ENCODE measurements around the gene H1-8. TPM values are rescaled to one million over a fixed set of nuclear protein-coding genes. Genes with fewer than 3 reads are reported as not detected.

The H1-8 gene
- total and polyA plus RNA-seq, 12 donors = not detected

DNA sequence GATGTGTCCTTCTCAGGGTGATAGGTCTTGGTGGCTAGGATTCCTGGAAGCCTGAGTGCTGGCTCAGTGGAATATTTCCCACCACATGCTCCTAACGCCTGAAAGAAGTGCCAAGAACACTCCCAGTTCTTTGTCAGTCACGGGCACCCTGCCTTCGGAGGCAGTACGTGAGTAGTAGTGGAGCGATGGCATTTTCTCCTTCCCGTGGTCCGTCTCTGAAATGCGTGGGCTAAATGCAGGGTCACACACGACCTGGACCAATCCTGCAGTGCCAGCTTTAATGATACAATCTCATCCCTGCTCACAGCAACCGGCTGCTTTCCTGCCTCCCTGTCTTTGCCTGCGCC is 14.5 kb downstream of the H1-8 start:
- WGBS, 2 donors = 39 to 50% methylated on average over 11 of the region's 11 CpGs
- intact Hi-C loops (cut with DNase I) = loop anchor here in 3 of 10 donors (5.0 to 10.0 kb wide), 3 partner anchors 35 to 53 kb away; no protein-coding TSS in a partner anchor
- H3K4me3 ChIP-seq = no peak overlapping the region
- peaks cover 0 to 81% (median 21%) of the 10 kb centered on the region in 9 donors for H3K36me3 ChIP-seq
- no peaks in the 10 kb centered on the region for H3K27me3 ChIP-seq
- H3K4me1 ChIP-seq = peaks cover 39 to 100% (median 90%) of the 10 kb centered on the region in 9 donors
- H3K9me3 ChIP-seq = no peaks in the 10 kb centered on the region
- peak overlapping the region in 6 of 10 donors; percentile 24 to 94 (median 38) for H3K27ac ChIP-seq
- TF ChIP-seq, protein P1, sequence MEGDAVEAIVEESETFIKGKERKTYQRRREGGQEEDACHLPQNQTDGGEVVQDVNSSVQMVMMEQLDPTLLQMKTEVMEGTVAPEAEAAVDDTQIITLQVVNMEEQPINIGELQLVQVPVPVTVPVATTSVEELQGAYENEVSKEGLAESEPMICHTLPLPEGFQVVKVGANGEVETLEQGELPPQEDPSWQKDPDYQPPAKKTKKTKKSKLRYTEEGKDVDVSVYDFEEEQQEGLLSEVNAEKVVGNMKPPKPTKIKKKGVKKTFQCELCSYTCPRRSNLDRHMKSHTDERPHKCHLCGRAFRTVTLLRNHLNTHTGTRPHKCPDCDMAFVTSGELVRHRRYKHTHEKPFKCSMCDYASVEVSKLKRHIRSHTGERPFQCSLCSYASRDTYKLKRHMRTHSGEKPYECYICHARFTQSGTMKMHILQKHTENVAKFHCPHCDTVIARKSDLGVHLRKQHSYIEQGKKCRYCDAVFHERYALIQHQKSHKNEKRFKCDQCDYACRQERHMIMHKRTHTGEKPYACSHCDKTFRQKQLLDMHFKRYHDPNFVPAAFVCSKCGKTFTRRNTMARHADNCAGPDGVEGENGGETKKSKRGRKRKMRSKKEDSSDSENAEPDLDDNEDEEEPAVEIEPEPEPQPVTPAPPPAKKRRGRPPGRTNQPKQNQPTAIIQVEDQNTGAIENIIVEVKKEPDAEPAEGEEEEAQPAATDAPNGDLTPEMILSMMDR (IDR thresholded peaks at IDR 0.05) = no peak
- ATAC-seq (peak; percentile 5 to 56 (median 20)), DNase-seq (no peak)

DNA sequence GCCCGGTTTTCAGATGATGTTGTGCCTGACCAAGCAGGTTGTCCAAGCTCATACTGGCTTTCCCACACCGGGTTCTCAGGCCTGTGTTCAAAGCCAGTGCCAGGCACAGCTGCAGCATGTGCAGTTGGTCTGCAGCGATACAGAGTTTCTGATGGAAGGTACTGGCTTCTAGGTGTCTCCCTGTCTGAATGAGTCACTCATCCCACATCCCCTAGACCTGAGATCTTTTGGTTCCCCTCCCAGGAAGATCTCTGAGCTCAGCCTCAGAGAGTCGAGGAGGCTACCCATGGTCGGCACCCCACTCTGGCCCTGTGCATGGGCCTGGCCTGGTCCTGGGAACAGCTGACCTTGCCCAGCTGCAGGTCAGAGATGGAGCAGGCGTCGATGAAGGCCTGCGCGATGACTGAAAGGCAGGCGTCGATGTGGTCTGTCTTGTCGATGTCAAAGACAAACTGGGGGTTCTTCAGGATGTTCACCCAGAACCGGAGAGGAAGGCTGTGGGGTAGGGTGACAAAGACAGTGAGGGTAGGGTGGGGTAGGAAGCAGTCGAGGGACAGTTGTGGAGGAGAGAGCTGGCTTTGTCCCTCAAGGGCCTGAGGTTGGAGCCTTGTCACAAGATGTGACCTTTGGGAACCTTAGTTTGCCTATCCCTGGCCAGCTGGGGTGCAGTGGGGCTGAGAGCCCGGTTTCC is 15.3 kb downstream of the H1-8 start:
- peak overlapping the region in 6 of 10 donors; percentile 20 to 94 (median 46) for H3K27ac ChIP-seq
- no peaks in the 10 kb centered on the region for H3K27me3 ChIP-seq
- DNase-seq (no peak), ATAC-seq (no peak)
- TF ChIP-seq, protein P1 (IDR thresholded peaks at IDR 0.05) = no peak
- peaks cover 39 to 100% (median 94%) of the 10 kb centered on the region in 9 donors for H3K4me1 ChIP-seq
- intact Hi-C loops (cut with DNase I) = loop anchor here in 3 of 10 donors (5.0 to 10.0 kb wide), 3 partner anchors 34 to 53 kb away; no protein-coding TSS in a partner anchor
- WGBS, 2 donors = 85 to 88% methylated on average over 15 of the region's 15 CpGs
- H3K36me3 ChIP-seq = peaks cover 0 to 88% (median 27%) of the 10 kb centered on the region in 9 donors
- no peak overlapping the region for H3K4me3 ChIP-seq
- no peaks in the 10 kb centered on the region for H3K9me3 ChIP-seq

DNA sequence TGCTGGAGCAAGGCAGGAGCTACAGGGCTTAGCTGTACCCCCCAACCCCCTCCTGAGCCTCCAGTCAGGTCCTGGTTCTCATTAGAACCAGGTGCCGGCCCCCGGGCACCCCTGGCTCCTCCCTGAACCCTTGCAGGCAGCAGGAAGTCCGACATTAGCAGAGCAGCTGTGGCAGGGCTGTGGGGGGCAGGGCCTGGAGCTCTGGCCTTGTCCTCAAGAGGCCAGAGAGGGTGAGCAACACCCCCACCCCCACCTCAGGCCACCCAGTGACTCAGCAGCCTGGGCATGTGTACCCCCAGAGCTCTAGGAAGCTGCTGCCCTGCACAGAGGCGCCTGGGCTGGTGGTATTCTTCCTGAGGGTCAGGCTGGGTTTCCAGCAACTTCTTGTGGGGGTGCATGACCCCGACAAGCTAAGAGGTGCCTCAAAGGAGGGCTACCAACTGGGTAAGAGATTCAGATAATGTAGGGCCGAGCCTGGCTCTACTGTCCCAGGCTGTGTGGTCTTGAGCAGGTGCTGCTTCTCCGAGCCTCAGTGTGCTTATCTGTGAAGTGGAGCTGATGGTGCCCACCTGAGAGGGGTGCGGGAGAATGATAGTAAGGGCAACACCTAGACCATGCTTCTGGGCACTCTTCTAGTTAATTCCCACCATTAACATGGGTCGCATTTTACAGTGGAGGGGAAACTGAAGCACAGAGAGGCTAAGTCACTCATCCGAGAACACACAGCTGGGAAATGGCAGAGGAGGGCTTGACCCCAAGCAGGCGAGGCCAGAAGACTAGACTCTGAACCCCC is 16.0 kb downstream of the H1-8 start:
- Histone ChIP-seq H3K9me3 (no peaks in the 10 kb centered on the region), H3K4me1 (peaks cover 39 to 100% (median 92%) of the 10 kb centered on the region in 9 donors), H3K27me3 (no peaks in the 10 kb centered on the region), H3K27ac (peak overlapping the region in 6 of 10 donors; percentile 18 to 94 (median 46)), H3K36me3 (peaks cover 0 to 95% (median 27%) of the 10 kb centered on the region in 9 donors), H3K4me3 (no peak overlapping the region)
- 83 to 84% methylated on average over 11 of the region's 11 CpGs for WGBS, 2 donors
- TF ChIP-seq, protein P1 (IDR thresholded peaks at IDR 0.05) = no peak
- ATAC-seq (peak in 1 of 8 donors; percentile 1), DNase-seq (no peak)
- intact Hi-C loops (cut with DNase I) = loop anchor here in 3 of 10 donors (5.0 to 10.0 kb wide), 3 partner anchors 33 to 54 kb away; no protein-coding TSS in a partner anchor

DNA sequence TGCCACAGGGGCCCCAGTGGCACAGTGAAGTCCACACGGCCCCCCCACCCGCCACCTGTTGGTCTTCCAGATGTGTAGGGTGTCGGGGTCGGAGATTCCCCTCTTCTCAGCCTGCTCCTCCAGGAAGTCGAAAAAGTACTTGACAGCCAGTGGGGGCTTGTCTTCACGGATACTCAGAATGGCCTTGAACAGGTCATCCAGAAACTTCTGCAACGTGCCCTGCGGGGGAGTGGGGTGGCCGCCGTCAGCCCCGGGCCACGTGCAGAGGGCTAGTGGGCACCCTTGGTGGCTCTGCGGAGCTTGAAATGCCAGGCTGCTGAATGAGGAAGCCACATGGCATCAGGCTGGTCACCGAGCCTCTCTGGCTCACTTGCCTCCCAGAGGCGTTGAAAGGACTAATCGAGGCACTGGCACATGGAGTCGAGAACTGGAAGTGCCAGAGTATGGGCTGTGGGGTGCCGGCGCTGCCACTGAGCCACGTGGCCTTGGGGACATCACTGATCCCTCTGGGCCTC is 16.6 kb downstream of the H1-8 start:
- Histone ChIP-seq H3K4me3 (no peak overlapping the region), H3K9me3 (no peaks in the 10 kb centered on the region), H3K36me3 (peaks cover 0 to 100% (median 27%) of the 10 kb centered on the region in 9 donors), H3K27ac (peak overlapping the region in 6 of 10 donors; percentile 81 to 94 (median 87)), H3K4me1 (peaks cover 37 to 100% (median 92%) of the 10 kb centered on the region in 9 donors), H3K27me3 (no peaks in the 10 kb centered on the region)
- DNase-seq (no peak), ATAC-seq (no peak)
- WGBS, 2 donors = 81 to 87% methylated on average over 20 of the region's 20 CpGs
- TF ChIP-seq, protein P1 (IDR thresholded peaks at IDR 0.05) = no peak
- intact Hi-C loops (cut with DNase I) = loop anchor here in 6 of 10 donors (2.0 to 10.0 kb wide), 5 partner anchors 33 to 55 kb away; no protein-coding TSS in a partner anchor

Measured in heart right ventricle (tissue), 16 donors.